NCI-H2081 (cell line): ENCODE results near the gene TBCK.
A peak's percentile ranks its signal among the peaks of the same experiment; 100 is the strongest.
"Not testable (repeated sequence)": the region's sequence is repeated elsewhere in the genome, so short reads cannot be mapped to it uniquely, and the experiment has no call there.

Experiments
- DNase-seq, 2 experiments: peaks; one replicate each; lab custom pipeline; 2025; lab: John Stamatoyannopoulos, UW

TBCK gene

DNA sequence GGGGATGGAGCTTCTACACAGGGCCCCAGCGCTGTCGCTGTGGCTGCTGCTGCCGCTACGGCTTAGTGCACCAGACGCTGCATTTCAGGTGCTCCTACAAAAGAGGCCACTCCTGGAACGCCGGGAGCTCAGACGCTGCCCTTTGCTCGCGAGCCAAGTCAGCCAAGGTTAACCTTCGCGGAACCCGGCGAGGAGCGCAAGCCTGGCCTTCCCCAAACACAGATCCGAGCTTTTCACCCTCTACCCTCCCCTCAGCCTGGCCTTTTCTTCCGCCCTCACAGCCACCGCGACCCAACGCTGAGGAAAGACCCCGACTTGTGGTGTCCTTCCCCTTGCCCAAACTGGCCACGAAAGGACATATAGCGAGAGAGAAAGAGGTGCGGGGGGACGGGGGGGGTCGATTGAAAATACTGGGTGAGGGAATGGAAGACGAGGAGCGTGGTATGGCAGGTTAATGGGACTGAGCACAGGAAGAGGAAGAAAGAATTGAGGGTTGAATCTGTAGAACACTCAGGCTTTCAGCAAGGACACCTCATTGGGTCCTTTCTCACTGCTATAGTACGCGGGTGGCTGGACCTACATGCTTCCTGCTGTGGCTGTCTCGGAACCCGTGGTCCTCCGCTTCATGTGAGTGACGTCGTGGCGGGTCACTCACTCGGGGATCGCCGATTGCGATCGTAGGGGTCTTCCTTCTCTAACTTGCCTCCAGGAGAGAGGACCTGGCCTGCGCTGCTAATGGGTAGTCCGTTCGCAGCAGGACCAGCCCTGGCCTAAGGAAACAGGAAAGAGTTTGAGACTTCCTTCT, at the start of gene TBCK, which contains the start of gene AIMP1:
TSS of gene TBCK (minus strand) at position 242 of the 805 bp plus-strand sequence. CDS start 7,249 bp downstream, outside the sequence.
TSS of gene AIMP1 (plus strand) at position 583 of the 805 bp plus-strand sequence. CDS start 8,460 bp downstream, outside the sequence.
- peak; percentile 73 to 83 for DNase-seq

DNA sequence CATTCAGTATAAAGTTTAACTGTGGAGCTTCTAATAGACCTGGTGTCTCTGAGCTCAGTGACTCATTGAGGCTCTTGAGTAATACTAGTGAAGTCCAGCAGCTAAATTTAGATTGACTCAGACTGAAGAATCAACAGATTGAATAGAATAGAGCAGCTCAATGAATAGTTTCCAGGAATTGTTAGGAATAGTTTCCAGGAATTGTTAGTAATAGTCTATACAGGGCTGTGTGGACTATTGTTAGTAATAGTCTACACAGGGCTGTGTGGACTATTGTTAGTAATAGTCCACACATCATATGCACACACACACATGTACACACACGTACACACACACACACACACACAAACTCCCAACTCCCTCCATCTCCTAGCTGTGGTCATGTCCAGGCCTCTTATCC, 49.6 kb upstream of the TBCK start:
- DNase-seq = no peak

DNA sequence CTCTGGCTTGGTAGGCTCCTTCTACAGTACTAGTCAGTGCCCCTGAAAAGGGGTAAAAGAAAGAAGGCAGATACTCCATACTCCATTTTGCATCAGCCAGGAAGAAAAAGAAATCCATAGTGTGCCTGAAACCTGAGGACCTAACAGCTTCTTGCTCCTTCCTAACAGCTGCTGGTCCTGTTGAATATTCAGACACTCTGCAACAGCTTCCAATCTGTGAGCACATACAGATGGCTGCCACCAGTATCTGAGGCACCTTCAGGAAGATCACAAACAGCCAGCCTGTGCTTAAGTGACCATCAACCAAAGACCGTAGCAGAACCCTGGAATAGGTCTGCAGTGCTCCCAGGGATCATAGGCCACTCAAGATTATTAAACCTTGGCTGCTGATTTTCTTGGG, 48.3 kb upstream of the TBCK start:
- no peak for DNase-seq

DNA sequence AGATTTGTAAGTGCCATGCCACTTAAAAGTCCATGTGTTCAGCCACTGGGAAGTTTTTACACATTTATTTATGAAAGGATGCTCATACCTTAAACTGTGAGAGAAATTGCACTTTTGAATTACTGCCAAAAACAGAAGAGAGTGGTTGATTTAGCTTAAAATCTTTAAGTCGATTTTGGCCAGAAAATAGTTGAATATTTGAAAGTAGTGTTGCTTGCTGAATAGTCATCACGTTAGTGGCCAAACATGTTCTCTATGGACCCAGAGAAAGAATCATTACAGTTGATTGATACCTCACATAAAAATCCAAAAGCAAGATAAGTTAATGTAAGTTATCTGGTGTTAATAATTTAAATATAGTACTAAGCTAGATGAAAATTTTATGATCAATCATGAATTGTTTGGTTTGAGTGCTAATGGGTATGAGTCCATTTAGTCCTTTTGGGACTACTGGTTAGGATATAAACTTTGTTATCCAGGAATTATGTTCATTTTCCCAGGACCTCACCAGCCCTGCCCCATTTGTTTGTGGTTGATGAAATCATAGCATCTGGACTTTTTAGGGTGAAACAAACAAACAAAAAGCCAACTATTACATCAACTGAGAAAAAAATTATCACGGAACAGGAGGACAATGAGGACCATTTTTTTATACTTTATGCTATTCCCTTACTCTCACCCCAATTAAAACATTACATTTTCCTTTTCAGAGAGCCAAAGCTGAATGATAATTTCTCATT, 46.2 kb upstream of the TBCK start:
- no peak for DNase-seq

DNA sequence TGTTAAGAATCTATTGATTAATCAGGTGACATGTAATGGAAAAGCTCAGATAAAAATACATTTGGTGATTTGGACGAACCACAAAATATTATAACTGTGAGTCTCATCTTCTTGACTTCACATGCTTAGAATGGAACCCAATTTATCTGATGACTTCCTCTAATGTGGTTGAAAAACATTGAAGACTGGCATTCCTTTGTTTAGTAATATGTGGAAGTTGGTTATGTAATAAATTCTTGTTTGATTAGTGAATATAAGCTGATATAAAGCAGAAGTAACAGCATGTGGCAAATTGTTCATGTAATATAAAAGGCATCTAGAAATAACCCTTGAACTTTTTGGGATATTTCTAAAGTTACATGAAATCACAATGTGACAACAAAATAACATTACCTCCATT, 42.9 kb upstream of the TBCK start:
- no peak for DNase-seq

DNA sequence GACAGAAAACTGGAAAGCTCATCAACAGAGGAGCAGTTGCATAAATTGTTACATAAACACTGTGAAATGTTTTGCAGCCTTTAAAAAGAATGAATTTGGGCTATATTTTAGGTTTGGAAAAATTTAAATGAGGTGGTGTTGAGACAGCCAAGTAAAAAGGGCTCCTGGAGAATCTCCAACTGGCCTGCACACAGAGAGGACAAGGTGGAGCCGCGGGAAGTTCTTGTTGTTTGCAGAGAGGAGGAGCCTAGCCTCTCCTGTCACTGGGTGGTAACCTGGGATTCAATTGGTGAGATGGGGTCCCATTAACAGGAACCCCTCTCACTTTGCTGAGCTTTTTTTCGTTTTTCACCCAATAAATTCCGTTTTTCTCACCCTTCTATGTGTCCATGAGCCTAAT, 39.2 kb upstream of the TBCK start:
- DNase-seq = no peak

DNA sequence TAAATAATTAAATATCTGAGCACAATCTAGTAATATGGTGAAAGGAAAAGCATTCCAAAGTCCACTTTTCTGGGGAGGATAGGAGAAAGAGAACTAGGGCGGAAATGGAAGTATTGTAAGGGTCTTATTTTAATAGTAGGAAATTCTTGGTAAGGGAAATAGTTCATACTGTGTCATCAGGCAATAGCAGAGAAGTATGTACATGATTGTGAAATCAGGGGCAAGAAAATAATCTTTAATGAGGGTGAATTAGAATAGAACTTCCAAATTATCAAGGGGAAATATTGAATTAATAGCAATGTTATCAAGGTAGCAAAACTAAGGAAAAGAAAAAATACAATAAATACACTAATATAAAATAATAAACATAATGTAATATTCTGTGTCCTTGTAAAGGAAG, 37.8 kb upstream of the TBCK start:
- DNase-seq = no peak

DNA sequence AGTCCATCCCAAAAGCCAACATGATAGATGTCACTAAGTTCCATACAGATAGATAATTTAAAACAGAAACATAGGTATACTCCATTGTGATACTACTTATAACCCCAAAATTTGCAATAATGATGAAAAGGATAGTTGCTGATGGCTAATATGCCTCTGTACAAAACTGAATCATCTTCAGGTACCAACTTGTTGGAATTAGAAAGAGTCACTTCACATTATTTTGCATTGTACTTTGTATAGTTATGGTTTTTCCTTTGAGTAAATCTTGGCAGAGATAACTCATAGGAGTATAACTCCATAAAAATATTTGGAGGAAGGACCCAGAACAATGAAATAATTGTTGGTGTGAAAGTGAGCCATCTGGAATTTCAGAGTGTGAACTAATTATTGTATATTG, 35.0 kb upstream of the TBCK start:
- DNase-seq = no peak

DNA sequence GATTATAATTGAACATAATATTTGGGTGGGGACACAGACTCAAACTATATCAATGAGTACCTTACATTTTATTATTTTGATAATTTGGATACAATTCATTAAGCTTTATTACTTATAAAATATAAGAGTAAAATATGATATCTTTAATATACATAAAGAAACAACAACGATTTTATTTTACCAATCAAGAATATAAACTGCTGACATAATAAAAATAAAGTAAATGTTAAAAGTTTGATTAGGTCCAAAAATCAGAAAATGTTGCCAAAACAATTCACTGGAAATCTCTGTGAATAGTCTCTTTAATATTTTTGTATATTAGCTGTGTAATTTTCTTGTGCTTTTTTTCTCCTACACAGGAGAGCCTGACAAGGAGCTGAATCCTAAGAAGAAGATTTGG, 31.2 kb upstream of the TBCK start:
- DNase-seq = no peak

DNA sequence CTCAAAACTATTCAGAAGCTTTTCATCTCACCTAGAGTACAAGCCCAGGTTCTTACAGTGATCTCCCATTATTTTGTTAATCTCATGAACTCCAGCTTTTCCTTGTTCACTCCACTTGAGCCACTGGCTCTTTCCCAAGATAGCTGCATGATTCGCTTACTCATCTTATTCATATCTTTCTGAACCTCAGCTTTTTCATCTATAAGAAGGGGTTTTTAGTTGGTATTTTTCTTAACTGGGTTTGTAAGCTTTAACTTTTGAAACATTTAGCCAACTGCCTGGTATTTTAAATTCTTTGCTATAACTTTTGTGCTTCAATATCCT, 28.6 kb upstream of the TBCK start:
- DNase-seq = no peak

DNA sequence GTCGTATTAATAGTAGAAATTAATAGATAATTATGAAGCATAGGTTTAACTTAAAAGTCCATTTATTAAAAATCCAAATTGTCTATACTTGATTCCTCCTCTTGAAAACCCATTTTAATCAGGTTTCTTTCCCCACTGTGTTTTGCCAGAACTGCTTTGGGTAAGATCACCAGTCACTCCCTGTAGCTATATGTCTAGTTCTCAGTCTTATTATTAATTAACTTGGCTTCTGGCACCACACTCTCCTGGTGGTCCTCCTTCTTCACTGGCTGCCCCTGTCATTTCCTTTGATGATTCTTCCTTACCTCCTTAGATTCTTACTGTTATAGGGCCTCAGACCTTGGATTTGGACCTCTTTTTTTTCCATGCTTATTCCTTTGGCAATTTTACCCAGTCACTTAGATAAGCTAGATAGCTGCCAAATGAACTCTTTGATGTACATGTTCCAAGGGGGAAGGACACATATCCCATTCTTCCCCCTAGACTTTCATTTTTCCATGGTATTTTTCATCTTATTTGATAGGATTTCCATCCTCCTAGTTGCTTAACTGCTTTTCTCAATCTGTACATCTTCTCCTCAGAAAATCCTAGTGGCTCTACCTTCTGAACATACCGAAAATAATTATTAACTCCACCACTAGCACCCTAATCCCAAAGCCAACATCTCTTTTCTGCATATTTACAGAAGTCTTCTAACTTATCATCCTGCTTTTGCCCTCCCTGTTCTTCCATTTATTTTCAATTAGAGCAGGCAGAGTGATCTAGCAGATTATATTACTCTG, 28.0 kb upstream of the TBCK start:
- DNase-seq = no peak

DNA sequence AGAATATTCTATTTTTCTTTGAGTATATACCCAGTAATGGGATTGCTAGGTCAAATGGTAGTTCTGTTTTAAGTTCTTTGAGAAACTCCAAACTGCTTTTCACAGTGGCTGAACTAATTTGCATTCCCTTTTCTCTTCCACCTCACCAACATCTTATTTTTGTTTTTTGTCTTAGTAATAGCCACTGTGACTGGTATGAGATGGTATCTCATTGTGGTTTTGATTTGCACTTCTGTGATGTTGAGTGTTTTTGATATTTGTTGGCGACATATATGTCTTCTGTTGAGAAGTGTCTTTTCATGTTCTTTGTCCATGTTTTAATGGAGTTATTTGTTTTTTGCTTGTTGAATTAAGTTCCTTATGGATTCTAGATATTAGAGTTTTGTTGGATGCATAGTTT, 24.8 kb upstream of the TBCK start:
- DNase-seq = no peak

DNA sequence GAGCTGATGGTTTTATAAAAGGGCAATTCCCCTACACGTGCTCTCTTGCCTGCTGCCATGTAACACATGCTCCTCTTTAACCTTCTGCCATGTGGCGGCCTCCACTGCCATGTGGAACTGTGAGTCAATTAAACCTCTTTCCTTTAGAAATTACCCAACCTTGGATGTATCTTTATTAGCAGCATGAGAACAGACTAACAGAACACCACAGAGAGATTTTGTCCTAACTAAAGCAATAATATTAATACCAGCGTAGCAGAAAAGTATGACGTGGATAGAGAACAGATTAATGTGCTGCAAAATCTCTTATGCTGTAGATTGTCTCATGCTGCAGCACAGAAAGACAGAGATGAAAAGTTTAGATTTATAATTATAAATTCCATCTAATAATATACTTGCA, 23.4 kb upstream of the TBCK start:
- no peak for DNase-seq

DNA sequence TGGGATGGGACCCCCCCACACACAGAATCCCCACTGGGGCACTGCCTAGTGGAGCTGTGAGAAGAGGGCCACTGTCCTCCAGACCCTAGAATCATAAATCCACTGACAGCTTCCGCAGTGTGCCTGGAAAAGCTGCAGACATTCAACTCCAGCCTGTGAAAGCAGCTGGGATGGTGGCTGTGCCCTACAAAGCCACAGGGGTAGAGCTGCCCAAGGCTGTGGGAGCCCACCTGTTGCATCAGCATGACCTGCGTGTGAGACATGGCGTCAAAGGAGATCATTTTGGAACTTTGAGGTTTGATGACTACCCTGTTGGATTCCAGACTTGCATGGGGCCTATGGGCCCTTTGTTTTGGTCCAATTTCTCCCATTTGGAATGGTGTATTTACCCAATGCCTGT, 22.7 kb upstream of the TBCK start:
- no peak for DNase-seq

DNA sequence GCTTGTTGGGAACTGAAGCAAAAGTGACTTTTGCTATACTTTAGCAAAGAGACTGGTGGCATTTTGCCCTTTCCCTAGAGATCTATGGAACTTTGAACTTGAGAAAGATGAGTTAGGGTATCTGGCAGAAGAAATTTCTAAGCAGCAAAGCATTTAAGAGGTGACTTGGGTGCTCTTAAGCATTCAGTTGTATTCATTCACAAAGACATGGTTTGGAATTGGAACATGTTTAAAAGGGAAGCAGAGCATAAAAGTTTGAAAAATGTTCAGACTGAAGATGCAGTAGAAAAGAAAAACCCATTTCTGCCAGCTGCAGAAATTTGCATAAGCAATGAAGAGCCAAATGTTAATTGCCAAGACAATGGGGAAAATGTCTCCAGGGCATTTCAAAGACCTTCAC, 21.9 kb upstream of the TBCK start:
- DNase-seq = no peak

DNA sequence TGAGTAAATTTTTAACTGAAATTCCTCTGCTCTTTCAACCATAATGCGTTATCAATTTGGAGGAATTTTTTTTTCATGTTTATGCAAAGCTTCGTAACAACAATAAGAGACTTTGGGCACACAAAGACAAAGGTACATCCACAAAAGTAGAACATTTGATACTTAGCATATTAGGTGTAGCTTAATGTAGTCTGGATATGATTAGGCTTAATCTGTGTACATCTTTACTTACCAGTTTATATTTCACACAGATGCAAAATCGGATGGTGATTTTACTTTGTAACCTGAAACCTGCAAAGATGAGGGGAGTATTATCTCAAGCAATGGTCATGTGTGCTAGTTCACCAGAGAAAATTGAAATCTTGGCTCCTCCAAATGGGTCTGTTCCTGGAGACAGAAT, 20.6 kb upstream of the TBCK start:
- DNase-seq = no peak

DNA sequence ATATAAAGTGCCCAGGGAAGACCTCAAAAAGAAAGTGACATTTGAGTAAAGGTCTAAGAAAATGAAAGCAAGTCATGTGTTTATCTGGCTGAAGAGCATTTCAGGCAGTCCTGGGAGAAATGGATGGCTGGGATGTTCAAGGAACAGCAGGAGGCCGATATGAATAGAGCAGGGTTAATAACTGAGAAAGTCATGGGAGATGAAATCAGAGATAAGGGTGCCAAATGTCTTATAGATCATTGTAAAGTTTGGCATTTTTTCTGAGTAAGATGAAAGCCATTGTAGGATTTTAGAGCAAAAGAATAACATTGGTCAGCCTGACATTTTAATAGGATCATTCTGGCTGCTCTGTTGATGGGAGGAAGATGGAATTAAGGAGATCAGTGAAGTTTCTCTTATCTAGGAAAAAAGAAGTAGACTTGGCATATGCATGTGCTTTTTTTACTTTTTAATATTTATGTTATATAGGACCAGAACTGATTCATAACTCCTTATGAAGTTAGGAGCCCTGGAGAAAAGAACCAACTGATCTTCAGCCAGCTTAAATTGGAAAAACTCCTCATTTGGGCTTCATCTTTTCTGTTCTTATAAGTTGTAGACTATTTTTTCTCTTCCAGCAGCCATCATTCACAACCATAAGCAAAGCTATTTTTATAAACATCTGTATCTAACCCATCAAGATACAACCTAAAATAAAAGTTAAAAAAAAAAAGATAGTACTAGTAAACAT, 18.9 kb upstream of the TBCK start:
- DNase-seq = no peak

DNA sequence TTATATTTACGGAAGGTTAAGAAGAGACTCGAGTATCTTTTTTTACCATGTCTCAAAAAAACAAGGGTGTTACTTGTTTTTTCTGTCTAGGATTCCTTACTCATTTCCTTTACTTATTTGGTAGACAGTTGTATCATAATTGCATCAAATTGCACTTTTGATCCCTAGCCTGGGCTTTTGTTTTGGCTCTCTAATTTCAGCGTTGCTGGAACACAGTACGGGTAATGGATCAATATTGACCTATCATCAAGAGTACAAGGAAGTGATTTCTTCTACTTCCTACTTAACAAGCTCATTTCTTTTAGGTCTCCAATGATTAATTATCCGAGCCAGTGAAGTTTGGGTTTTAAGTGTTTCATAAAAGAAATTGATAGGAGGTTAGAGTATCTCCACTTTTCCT, 17.2 kb upstream of the TBCK start:
- DNase-seq = no peak

DNA sequence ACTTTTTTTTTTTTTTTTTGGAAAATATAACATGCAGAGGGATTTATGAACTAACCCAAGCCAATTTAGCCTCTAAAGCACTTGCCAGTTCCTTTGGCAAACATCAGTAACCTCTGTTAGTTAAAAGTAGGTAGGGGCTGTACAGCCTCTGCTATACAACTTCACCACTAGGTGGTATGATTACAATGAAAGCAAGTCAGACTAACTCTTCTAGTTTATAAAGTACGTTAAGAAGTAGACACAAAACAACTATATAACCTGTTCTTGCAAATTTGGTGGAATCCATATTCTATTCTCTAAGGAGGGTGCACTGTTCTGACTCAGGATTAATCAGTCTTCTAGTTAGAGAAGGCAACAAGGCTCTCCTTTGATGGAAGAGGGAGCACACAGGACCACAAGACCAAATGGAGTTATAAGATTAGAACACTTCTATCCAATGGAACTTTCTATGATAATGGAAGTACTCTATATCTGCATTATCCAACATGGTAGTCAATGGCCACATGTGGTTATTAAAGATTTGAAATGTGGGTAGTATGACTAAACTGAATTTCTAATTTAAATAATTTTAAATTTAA, 13.1 kb upstream of the TBCK start:
- DNase-seq = peak in 1 of 2 experiments; percentile 33

DNA sequence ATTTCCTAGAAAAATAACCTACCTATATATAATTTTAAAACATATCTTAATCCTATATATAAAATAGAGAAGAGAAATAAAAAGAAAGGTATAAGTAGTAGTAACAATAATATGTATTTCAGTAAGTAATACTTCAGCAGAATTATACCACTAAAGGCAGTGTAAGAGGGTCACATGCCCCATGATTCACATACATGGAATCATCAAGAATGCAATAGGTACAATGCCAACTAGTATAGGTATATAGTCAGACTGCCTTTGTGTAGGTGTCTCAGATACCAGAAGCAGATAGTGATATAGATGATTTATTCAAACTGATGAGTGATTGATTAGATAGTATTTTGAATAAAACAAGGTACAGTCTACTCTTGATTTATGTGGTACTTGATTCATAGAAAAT, 9.8 kb upstream of the TBCK start:
- DNase-seq = no peak

DNA sequence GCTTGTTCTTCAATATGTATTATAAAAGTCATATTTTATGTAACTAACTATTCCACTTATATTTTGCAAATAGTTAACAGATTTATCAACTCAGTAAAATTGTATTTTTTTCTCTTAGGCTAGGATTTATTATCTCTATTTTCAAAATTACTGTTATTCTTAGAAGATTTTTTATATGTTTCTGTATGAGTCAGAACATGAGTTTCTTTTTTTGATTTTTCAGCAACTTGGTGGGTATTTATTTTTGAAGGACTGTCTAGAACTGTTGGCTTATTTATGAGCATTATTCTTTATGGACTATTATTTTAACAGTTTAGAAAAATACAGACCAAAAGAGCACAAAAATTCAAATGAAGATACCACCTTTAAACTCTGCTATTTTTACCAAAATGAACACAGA, 7.1 kb upstream of the TBCK start:
- DNase-seq = no peak

DNA sequence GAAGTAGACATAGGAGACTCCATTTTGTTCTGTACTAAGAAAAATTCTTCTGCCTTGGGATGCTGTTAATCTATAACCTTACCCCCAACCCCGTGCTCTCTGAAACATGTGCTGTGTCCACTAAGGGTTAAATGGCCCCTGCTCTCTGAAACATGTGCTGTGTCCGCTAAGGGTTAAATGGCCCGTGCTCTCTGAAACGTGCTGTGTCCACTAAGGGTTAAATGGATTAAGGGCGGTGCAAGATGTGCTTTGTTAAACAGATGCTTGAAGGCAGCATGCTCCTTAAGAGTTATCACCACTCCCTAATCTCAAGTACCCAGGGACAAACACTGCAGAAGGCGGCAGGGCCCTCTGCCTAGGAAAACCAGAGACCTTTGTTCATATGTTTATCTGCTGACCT, 5.8 kb upstream of the TBCK start:
- not testable (repeated sequence) for DNase-seq
